GM23338 (cell line): ENCODE measurements around the gene COX6B2. TPM values are rescaled to one million over a fixed set of nuclear protein-coding genes. Genes with fewer than 3 reads are reported as not detected.

Experiments
- ATAC-seq: fragments of 200-7000 bp; cut with Tn5 transposase; 3 replicates; pipeline ENCODE4 v1.9.1; 2020
- DNase-seq: peaks from one replicate; pipeline ENCODE4 v3.0.0-alpha.2; 2015; ENCODE audit warnings: low spot score
- H2AFZ ChIP-seq: fragments of 200-600 bp; sonication (generic); 2 replicates; pipeline ENCODE4 v1.8.0; 2016; ENCODE audit warnings: antibody characterized with exemption, mild to moderate bottlenecking, moderate library complexity
- H3F3A ChIP-seq: fragments of 200-600 bp; sonication (generic); replicated peaks from 2 replicates; pipeline ENCODE4 v1.8.0; 2017; ENCODE audit warnings: antibody characterized with exemption, mixed run types, low read depth
- H3K27ac ChIP-seq: fragments of 200-600 bp; sonication (generic); 2 replicates; pipeline ENCODE4 v1.6.1; 2016; ENCODE audit warnings: low read depth
- H3K27me3 ChIP-seq: fragments of 200-600 bp; sonication (generic); 2 replicates; pipeline ENCODE4 v1.8.0; 2016; ENCODE audit warnings: mild to moderate bottlenecking, mixed run types, moderate library complexity; ENCODE audit not compliant: insufficient read depth
- H3K36me3 ChIP-seq: fragments of 200-600 bp; sonication (generic); 2 replicates; pipeline ENCODE4 v1.8.0; 2016; ENCODE audit warnings: mild to moderate bottlenecking; ENCODE audit not compliant: insufficient read depth
- H3K4me1 ChIP-seq: fragments of 200-600 bp; sonication (generic); 2 replicates; pipeline ENCODE4 v1.8.0; 2016; ENCODE audit warnings: mild to moderate bottlenecking, moderate library complexity; ENCODE audit not compliant: insufficient read depth
- H3K4me2 ChIP-seq: fragments of 200-600 bp; sonication (generic); 2 replicates; pipeline ENCODE4 v1.7.1; 2017; ENCODE audit warnings: mixed run types
- H3K4me3 ChIP-seq: fragments of 200-600 bp; sonication (generic); 2 replicates; pipeline ENCODE4 v1.6.1; 2016; ENCODE audit warnings: mixed run types
- H3K79me2 ChIP-seq: fragments of 200-600 bp; sonication (generic); replicated peaks from 2 replicates; pipeline ENCODE4 v1.8.0; 2017; ENCODE audit warnings: mild to moderate bottlenecking; ENCODE audit not compliant: insufficient read depth
- H3K9me2 ChIP-seq: fragments of 200-600 bp; sonication (generic); 2 replicates; pipeline ENCODE4 v1.8.0; 2017; ENCODE audit not compliant: insufficient read depth
- H4K20me1 ChIP-seq: fragments of 200-600 bp; sonication (generic); replicated peaks from 2 replicates; pipeline ENCODE4 v1.8.0; 2017; ENCODE audit warnings: mild to moderate bottlenecking; ENCODE audit not compliant: insufficient read depth
- H3K27ac Mint-ChIP-seq: 2 replicates; pipeline ENCODE4 v1.8.0; 2020; ENCODE audit warnings: inconsistent platforms, mild to moderate bottlenecking, moderate library complexity, mixed read lengths
- H3K27me3 Mint-ChIP-seq: 3 replicates; pipeline ENCODE4 v1.8.0; 2022; ENCODE audit warnings: low read depth, mild to moderate bottlenecking, moderate library complexity, mixed read lengths, inconsistent platforms; ENCODE audit not compliant: insufficient read depth, poor library complexity
- H3K36me3 Mint-ChIP-seq: 3 replicates; pipeline ENCODE4 v1.8.0; 2021; ENCODE audit warnings: low read depth, mild to moderate bottlenecking, inconsistent platforms, moderate library complexity, mixed read lengths
- H3K4me1 Mint-ChIP-seq: 3 replicates; pipeline ENCODE4 v1.8.0; 2020; ENCODE audit warnings: mild to moderate bottlenecking, inconsistent platforms, mixed read lengths
- H3K4me3 Mint-ChIP-seq: 3 replicates; pipeline ENCODE4 v1.8.0; 2021; ENCODE audit warnings: moderate library complexity, mild to moderate bottlenecking, inconsistent platforms, mixed read lengths
- H3K9me3 Mint-ChIP-seq: 3 replicates; pipeline ENCODE4 v1.8.0; 2020; ENCODE audit warnings: moderate library complexity, mild to moderate bottlenecking, inconsistent platforms, mixed read lengths
- CREB1 ChIP-seq: fragments of 250-450 bp; sonication (Bioruptor Pico); IDR thresholded peaks from 2 replicates; pipeline ENCODE4 v1.5.0; 2020; ENCODE audit warnings: low read depth, mild to moderate bottlenecking, moderate library complexity
- EZH2 ChIP-seq: fragments of 200-600 bp; sonication (generic); IDR thresholded peaks from one replicate; pipeline ENCODE4 v1.8.0; 2017; ENCODE audit warnings: antibody characterized with exemption, mild to moderate bottlenecking, low read depth; ENCODE audit not compliant: unreplicated experiment
- EZH2phosphoT487 ChIP-seq: fragments of 200-600 bp; sonication (generic); IDR thresholded peaks from one replicate; pipeline ENCODE4 v1.8.1; 2018; ENCODE audit warnings: antibody characterized with exemption; ENCODE audit not compliant: unreplicated experiment
- JUNB ChIP-seq: IDR thresholded peaks from one replicate; pipeline ENCODE4 v1.6.1; 2016; ENCODE audit warnings: antibody characterized with exemption; ENCODE audit not compliant: unreplicated experiment
- NANOG ChIP-seq: IDR thresholded peaks from 2 replicates; pipeline ENCODE4 v1.6.1; 2016; ENCODE audit warnings: antibody characterized with exemption, borderline replicate concordance
- POLR2AphosphoS5 ChIP-seq: IDR thresholded peaks from 2 replicates; pipeline ENCODE4 v1.6.1; 2016; ENCODE audit warnings: antibody characterized with exemption, low read depth
- STAT1 ChIP-seq: IDR thresholded peaks from one replicate; pipeline ENCODE4 v1.6.1; 2016; ENCODE audit warnings: antibody characterized with exemption; ENCODE audit not compliant: unreplicated experiment
- ZNF114 ChIP-seq: fragments of 250-450 bp; sonication (Bioruptor Pico); IDR thresholded peaks from 2 replicates; pipeline ENCODE4 v1.5.0; 2020; ENCODE audit warnings: mild to moderate bottlenecking, moderate library complexity
- ZNF331 ChIP-seq: fragments of 250-450 bp; sonication (Bioruptor Pico); IDR thresholded peaks from 2 replicates; pipeline ENCODE4 v1.5.0; 2020; ENCODE audit warnings: low read depth, mild to moderate bottlenecking, moderate library complexity
- polyA plus RNA-seq: library from polyadenylated mRNA; unstranded; fragments of >200 nt; fragmentation: Nextera tagmentation; extraction: Ambion mirVana; gene quantifications from 2 replicates; pipeline ENCODE4 v1.2.1, GENCODE V29; 2016
- total RNA-seq: library from RNA; depleted of rRNA; stranded (reverse); fragments of >200 nt; shearing (Covaris generic); gene quantifications from 2 replicates; pipeline ENCODE4 v1.2.3, GENCODE V29; 2014
- TF ChIP-seq, protein P1 (sequence below): IDR thresholded peaks from one replicate; pipeline ENCODE4 v1.6.1; 2018; ENCODE audit warnings: antibody characterized with exemption; ENCODE audit not compliant: unreplicated experiment
- TF ChIP-seq, protein P2 (sequence below): fragments of 250-450 bp; sonication (Bioruptor Pico); IDR thresholded peaks from 2 replicates; pipeline ENCODE4 v1.5.0; 2020; ENCODE audit warnings: mild to moderate bottlenecking, moderate library complexity
- TF ChIP-seq, protein P3 (sequence below), 2 experiments: fragments of 200-600 bp in 1 of 2; sonication (generic) in 1 of 2; conservative IDR thresholded peaks; 2 replicates each; pipeline versions ENCODE4 v1.5.1 to v1.6.1; 2016 to 2017; ENCODE audit warnings: antibody characterized with exemption in 2 of 2, low read depth in 2 of 2, mild to moderate bottlenecking in 2 of 2, moderate library complexity in 1 of 2
- TF ChIP-seq, protein P4 (sequence below): IDR thresholded peaks from 2 replicates; pipeline ENCODE4 v1.6.1; 2016; ENCODE audit warnings: antibody characterized with exemption

Gene COX6B2
- total and polyA plus RNA-seq, 2 experiments from 2014 or later, result 2.7 to 5.3 TPM

DNA sequence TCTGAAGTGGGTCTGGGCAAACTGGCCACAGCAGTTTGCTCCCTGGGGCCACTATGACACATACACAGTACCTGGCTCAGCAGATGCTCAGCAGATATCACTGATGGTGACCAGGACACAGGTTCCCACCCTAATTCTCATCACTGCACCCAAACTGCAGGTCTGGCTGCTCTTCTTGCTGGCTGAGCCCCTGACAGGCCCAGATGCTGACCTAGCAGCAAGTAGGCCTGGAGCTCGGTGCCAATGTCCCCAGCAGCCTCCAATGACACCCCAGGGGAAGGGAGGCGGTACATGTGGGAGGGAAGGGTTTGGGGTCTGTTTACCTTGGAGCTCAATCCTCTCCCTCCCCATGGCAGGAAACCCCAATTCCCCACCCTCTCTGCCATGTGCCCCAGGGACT, 48.0 kb upstream of the COX6B2 start:
- Histone ChIP-seq H2AFZ (no peak overlapping the region), H3K79me2 (peaks cover 44% of the 10 kb centered on the region), H3K4me3 (no peak overlapping the region), H3K36me3 (peaks cover 51% of the 10 kb centered on the region), H4K20me1 (peaks cover 60% of the 10 kb centered on the region), H3K27ac (no peak overlapping the region), H3K27me3 (no peaks in the 10 kb centered on the region), H3K4me2 (no peak overlapping the region), H3K9me2 (no peaks in the 10 kb centered on the region), H3K4me1 (peaks cover 21% of the 10 kb centered on the region), H3F3A (peaks cover 68% of the 10 kb centered on the region)
- no peak for DNase-seq
- H3K27ac Mint-ChIP-seq, result no peak overlapping the region
- ATAC-seq, result no peak
- peaks cover under 1% of the 10 kb centered on the region for H3K9me3 Mint-ChIP-seq
- peaks cover 29% of the 10 kb centered on the region for H3K4me1 Mint-ChIP-seq
- peaks cover 65% of the 10 kb centered on the region for H3K36me3 Mint-ChIP-seq
- H3K4me3 Mint-ChIP-seq, result no peak overlapping the region
- TF ChIP-seq STAT1 (no peak), EZH2 (no peak), NANOG (no peak), ZNF114 (CRISPR knock-in tag) (no peak), POLR2AphosphoS5 (no peak), CREB1 (no peak), EZH2phosphoT487 (no peak), JUNB (no peak), ZNF331 (no peak)
- TF ChIP-seq, protein P1, sequence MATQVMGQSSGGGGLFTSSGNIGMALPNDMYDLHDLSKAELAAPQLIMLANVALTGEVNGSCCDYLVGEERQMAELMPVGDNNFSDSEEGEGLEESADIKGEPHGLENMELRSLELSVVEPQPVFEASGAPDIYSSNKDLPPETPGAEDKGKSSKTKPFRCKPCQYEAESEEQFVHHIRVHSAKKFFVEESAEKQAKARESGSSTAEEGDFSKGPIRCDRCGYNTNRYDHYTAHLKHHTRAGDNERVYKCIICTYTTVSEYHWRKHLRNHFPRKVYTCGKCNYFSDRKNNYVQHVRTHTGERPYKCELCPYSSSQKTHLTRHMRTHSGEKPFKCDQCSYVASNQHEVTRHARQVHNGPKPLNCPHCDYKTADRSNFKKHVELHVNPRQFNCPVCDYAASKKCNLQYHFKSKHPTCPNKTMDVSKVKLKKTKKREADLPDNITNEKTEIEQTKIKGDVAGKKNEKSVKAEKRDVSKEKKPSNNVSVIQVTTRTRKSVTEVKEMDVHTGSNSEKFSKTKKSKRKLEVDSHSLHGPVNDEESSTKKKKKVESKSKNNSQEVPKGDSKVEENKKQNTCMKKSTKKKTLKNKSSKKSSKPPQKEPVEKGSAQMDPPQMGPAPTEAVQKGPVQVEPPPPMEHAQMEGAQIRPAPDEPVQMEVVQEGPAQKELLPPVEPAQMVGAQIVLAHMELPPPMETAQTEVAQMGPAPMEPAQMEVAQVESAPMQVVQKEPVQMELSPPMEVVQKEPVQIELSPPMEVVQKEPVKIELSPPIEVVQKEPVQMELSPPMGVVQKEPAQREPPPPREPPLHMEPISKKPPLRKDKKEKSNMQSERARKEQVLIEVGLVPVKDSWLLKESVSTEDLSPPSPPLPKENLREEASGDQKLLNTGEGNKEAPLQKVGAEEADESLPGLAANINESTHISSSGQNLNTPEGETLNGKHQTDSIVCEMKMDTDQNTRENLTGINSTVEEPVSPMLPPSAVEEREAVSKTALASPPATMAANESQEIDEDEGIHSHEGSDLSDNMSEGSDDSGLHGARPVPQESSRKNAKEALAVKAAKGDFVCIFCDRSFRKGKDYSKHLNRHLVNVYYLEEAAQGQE, result no peak
- TF ChIP-seq, protein P2, sequence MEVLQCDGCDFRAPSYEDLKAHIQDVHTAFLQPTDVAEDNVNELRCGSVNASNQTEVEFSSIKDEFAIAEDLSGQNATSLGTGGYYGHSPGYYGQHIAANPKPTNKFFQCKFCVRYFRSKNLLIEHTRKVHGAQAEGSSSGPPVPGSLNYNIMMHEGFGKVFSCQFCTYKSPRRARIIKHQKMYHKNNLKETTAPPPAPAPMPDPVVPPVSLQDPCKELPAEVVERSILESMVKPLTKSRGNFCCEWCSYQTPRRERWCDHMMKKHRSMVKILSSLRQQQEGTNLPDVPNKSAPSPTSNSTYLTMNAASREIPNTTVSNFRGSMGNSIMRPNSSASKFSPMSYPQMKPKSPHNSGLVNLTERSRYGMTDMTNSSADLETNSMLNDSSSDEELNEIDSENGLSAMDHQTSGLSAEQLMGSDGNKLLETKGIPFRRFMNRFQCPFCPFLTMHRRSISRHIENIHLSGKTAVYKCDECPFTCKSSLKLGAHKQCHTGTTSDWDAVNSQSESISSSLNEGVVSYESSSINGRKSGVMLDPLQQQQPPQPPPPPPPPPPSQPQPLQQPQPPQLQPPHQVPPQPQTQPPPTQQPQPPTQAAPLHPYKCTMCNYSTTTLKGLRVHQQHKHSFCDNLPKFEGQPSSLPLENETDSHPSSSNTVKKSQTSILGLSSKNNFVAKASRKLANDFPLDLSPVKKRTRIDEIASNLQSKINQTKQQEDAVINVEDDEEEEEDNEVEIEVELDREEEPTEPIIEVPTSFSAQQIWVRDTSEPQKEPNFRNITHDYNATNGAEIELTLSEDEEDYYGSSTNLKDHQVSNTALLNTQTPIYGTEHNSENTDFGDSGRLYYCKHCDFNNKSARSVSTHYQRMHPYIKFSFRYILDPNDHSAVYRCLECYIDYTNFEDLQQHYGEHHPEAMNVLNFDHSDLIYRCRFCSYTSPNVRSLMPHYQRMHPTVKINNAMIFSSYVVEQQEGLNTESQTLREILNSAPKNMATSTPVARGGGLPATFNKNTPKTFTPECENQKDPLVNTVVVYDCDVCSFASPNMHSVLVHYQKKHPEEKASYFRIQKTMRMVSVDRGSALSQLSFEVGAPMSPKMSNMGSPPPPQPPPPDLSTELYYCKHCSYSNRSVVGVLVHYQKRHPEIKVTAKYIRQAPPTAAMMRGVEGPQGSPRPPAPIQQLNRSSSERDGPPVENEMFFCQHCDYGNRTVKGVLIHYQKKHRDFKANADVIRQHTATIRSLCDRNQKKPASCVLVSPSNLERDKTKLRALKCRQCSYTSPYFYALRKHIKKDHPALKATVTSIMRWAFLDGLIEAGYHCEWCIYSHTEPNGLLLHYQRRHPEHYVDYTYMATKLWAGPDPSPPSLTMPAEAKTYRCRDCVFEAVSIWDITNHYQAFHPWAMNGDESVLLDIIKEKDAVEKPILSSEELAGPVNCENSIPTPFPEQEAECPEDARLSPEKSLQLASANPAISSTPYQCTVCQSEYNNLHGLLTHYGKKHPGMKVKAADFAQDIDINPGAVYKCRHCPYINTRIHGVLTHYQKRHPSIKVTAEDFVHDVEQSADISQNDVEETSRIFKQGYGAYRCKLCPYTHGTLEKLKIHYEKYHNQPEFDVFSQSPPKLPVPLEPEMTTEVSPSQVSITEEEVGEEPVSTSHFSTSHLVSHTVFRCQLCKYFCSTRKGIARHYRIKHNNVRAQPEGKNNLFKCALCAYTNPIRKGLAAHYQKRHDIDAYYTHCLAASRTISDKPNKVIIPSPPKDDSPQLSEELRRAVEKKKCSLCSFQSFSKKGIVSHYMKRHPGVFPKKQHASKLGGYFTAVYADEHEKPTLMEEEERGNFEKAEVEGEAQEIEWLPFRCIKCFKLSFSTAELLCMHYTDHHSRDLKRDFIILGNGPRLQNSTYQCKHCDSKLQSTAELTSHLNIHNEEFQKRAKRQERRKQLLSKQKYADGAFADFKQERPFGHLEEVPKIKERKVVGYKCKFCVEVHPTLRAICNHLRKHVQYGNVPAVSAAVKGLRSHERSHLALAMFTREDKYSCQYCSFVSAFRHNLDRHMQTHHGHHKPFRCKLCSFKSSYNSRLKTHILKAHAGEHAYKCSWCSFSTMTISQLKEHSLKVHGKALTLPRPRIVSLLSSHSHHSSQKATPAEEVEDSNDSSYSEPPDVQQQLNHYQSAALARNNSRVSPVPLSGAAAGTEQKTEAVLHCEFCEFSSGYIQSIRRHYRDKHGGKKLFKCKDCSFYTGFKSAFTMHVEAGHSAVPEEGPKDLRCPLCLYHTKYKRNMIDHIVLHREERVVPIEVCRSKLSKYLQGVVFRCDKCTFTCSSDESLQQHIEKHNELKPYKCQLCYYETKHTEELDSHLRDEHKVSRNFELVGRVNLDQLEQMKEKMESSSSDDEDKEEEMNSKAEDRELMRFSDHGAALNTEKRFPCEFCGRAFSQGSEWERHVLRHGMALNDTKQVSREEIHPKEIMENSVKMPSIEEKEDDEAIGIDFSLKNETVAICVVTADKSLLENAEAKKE (CRISPR knock-in tag), result no peak
- TF ChIP-seq, protein P3, sequence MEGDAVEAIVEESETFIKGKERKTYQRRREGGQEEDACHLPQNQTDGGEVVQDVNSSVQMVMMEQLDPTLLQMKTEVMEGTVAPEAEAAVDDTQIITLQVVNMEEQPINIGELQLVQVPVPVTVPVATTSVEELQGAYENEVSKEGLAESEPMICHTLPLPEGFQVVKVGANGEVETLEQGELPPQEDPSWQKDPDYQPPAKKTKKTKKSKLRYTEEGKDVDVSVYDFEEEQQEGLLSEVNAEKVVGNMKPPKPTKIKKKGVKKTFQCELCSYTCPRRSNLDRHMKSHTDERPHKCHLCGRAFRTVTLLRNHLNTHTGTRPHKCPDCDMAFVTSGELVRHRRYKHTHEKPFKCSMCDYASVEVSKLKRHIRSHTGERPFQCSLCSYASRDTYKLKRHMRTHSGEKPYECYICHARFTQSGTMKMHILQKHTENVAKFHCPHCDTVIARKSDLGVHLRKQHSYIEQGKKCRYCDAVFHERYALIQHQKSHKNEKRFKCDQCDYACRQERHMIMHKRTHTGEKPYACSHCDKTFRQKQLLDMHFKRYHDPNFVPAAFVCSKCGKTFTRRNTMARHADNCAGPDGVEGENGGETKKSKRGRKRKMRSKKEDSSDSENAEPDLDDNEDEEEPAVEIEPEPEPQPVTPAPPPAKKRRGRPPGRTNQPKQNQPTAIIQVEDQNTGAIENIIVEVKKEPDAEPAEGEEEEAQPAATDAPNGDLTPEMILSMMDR (conservative IDR thresholded peaks at IDR 0.05; ENCODE audit: low read depth in 2 of 2), result no peak
- TF ChIP-seq, protein P4, sequence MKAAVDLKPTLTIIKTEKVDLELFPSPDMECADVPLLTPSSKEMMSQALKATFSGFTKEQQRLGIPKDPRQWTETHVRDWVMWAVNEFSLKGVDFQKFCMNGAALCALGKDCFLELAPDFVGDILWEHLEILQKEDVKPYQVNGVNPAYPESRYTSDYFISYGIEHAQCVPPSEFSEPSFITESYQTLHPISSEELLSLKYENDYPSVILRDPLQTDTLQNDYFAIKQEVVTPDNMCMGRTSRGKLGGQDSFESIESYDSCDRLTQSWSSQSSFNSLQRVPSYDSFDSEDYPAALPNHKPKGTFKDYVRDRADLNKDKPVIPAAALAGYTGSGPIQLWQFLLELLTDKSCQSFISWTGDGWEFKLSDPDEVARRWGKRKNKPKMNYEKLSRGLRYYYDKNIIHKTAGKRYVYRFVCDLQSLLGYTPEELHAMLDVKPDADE, result no peak
- H3K27me3 Mint-ChIP-seq, result peaks cover 15% of the 10 kb centered on the region
